G401.6 (cell line): Measurements from ENCODE around the gene BTN3A1.
A peak's percentile ranks its signal among the peaks of the same experiment; 100 is the strongest.
"Not testable (repeated sequence)": the region's sequence is repeated elsewhere in the genome, so short reads cannot be mapped to it uniquely, and the experiment has no call there.

Source experiments
- FAIRE-seq: peaks from 2 replicates; lab custom pipeline; 2012; peaks lifted over from hg19 to GRCh38; lab: Jason Lieb, UNC

BTN3A1 gene

DNA sequence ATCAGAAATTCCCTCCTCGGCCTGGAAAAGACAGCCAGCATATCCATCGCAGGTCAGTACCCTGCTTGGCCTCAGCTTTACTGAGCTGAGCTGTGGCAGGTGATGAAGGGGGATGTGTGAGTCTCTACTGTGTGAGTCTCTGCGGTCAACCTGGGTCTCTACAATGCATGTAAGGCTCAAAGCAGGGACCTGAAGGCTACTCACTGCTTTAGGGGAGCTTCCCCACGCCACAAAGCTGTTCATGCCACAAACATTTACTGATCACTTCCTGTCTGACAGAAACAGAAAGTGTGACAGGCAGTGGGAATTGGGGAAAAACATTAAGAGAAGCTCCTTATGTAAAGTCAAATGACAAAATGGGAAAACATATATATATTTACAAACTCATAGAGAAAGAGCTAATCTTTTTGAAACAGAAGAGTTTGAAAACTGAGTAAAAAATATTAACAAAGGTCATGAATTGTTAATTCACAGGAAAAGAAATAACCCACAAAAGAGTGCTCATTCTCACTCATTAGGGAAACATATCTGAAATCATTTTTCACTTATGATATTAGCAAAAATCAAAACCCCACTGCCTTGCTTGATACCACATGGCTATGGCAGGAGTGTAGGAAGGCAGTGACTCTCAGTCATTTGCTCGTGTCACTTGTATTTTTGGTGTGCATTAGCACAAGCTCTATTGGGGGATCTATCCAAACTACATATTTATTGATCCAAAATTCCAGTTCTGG lies 44.0 kb downstream of the BTN3A1 start:
- FAIRE-seq = no peak

- no peak for FAIRE-seq
Observed at GRCh38 chr6:26447257-26447656, 45.2 kb downstream of the BTN3A1 start.

- FAIRE-seq = no peak
Observed at GRCh38 chr6:26450240-26450639, 48.2 kb downstream of the BTN3A1 start.

DNA sequence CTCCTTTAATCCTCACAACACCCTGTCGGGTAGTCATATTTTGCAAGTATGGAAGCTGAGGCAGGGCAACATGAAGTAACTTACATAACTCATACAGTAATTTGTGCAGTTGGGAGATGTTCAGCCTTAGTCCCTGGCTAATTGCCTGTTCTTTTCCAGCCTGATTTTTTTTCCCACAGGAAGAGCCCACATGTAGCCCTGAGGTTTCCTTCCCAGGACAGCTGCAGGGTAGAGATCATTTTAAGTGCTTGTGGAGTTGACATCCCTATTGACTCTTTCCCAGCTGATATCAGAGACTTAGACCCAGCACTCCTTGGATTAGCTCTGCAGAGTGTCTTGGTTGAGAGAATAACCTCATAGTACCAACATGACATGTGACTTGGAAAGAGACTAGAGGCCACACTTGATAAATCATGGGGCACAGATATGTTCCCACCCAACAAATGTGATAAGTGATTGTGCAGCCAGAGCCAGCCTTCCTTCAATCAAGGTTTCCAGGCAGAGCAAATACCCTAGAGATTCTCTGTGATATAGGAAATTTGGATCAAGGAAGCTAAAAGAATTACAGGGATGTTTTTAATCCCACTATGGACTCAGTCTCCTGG lies 50.7 kb downstream of the BTN3A1 start:
- no peak for FAIRE-seq

DNA sequence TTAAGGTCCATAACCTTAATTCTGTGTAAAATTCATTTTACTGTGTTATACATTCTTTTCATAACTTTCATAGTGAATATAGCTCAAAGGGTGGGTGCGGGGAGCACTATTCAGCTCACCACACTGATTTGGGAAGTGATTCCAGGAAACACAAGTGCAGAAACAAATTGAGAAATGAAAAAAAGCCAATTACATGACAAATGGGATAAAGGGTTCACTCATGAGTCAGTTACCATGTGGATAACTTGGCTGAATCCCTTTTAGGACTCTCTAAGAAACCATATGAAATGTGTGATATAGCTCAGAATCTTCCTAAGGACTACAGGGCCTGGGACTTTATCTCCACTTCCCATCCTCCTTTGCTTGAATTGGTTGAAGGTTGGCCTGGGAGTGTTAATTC lies 52.6 kb downstream of the BTN3A1 start:
- no peak for FAIRE-seq

DNA sequence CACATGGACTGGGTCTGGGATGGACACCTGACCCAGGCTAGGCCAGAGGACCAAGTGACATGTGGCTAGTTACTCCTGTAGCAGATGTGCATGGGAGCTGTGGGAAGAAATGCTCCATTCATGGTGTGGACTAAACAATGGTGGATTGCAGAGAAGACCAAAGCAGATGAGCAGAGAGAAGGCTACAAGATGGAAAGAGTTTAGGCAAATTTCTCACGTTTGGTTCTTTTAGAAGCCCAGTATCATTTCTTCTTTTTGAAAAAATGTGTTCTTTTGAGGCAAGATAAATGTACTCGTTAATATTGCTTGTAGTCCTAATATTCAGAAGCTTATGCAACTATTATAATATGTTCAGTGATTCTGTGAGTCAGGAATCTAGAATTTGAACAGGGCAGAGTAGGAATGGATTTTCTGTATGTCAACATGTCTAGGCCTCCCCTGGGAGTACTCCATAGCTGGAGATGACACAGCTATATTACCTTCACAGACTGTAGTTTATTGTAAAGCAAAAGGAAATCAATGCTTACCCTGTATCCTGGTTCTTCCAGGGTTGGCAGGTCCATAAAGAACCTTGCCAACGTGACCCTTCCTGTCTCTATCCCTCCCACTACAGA lies 53.4 kb downstream of the BTN3A1 start:
- FAIRE-seq = no peak

GRCh38 chr6:26457264-26457805 lies 55.3 kb downstream of the BTN3A1 start:
- FAIRE-seq = no peak

- peak; percentile 99 for FAIRE-seq
Observed at GRCh38 chr6:26457806-26458688, 56.0 kb downstream of the BTN3A1 start, which contains the start of gene BTN2A1. TSS of gene BTN2A1 (plus strand) at chr6:26457955. CDS start at chr6:26458637, 682 bp downstream.

GRCh38 chr6:26459023-26459810 lies 57.1 kb downstream of the BTN3A1 start:
- no peak for FAIRE-seq

GRCh38 chr6:26461353-26461752 lies 59.3 kb downstream of the BTN3A1 start:
- not testable (repeated sequence) for FAIRE-seq

DNA sequence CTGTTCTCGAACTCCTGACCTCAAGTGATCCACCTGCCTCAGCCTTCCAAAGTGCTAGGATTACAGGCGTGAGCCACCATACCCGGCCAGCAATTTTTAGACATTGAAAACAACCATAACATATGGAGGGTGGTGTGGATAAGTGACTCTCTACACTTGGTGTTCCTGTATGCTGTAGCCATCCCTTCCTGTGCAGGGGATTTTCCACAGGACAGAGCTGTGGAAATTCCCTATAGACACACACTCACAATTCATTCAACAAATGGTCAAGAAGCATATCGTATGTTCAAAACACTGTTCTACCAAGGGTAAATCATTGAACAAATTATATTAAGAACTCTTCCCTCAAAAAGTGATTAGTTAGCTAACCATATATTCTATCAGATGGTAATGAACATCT lies 61.9 kb downstream of the BTN3A1 start:
- FAIRE-seq = no peak

DNA sequence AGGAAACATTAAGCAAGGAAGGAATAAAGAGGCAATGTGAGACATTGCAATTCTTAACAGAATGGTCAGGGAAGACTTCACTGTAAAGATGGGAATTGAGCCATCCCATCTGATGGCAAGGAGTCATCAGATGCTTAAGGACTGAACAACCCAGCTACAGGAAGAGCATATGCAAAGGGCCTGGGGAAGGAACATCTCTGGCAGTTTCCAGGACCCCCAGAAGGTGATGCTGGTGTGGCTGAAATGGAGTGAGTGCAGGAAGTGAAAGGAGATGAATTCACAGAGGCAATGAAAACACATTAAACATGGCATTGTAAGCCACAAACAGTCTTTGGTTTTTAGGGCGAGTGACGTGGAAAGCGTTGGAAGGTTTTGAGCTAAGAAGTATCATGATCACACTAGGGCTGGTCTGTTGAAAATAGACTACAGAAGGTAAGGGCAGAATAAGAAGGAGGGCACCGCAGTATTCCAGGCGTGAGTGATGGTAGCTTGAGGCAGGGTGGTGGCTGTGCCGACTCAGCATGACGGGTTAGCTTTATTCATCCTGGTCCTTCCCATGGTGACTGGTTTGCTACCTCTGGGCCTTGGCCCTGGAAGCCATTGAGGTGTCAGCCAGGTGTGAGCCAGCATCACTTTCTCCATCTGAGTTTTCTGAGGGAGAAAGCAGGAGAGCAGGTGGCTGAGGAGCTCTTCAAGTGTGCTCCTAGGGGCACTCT lies 62.5 kb downstream of the BTN3A1 start:
- FAIRE-seq = no peak
